ENCODE measurements around the gene CZIB. TPM values are rescaled to one million over a fixed set of nuclear protein-coding genes. Genes with fewer than 3 reads are reported as not detected.

CZIB gene
- total RNA-seq, 4 donors from 2014 or later: 43.1 to 74.4 (median 62.3) TPM

DNA sequence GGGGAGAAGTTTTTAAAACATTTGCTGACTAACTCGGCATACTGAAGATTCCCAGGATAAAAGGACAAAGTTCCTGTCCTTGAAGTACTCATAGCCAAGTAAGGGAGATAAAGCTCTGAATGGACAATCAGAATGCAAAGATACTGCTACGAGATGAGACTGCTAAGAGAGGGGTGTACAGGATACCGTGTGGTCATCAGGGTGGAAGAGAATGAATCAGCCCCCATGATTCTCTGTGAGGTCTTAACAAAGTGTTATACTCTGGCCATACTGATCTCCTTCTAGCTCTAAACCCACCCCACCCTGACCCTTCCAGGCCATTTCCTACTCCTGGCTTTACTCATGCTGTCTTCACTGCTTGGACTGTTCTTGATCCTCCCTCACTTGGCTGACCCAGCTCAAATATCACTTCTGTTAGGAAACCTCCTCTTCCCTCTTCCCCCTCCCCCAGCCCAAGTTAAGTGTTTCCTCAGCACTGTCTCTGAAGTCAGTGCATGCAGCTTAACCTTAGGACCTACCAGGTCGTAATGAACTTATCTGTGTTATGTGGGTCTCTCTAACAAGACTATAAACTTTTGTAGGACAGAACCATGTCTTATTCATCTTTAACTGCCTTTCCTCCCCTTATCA, 33.7 kb upstream of the CZIB start:
- ATAC-seq (ENCODE audit: low FRiP score) (no peak), DNase-seq (ENCODE audit: low spot score) (no peak)
- TF ChIP-seq, protein P1, sequence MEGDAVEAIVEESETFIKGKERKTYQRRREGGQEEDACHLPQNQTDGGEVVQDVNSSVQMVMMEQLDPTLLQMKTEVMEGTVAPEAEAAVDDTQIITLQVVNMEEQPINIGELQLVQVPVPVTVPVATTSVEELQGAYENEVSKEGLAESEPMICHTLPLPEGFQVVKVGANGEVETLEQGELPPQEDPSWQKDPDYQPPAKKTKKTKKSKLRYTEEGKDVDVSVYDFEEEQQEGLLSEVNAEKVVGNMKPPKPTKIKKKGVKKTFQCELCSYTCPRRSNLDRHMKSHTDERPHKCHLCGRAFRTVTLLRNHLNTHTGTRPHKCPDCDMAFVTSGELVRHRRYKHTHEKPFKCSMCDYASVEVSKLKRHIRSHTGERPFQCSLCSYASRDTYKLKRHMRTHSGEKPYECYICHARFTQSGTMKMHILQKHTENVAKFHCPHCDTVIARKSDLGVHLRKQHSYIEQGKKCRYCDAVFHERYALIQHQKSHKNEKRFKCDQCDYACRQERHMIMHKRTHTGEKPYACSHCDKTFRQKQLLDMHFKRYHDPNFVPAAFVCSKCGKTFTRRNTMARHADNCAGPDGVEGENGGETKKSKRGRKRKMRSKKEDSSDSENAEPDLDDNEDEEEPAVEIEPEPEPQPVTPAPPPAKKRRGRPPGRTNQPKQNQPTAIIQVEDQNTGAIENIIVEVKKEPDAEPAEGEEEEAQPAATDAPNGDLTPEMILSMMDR (IDR thresholded peaks at IDR 0.05): no peak

DNA sequence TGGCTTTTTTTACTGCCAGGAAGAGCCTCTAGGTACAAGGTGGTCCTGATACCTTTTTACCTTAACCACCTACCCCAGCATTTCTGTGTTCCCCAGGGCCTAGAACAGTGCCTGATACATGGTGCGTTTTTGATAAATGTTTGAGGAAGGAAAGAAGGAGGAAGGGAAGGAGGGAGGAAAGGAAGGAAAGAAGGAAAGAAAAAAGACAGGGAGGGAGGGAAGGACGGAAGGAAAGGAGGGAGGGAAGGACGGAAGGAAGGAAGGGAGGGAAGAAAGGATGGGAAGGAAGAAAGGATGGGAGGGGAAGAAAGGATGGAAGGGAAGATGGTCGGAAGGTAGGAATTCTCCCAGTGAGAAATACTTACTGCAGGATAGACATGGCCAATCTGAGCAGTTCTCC, 29.9 kb upstream of the CZIB start:
- no peak for DNase-seq (ENCODE audit: low spot score)
- TF ChIP-seq, protein P1 (IDR thresholded peaks at IDR 0.05): no peak
- no peak for ATAC-seq (ENCODE audit: low FRiP score)

DNA sequence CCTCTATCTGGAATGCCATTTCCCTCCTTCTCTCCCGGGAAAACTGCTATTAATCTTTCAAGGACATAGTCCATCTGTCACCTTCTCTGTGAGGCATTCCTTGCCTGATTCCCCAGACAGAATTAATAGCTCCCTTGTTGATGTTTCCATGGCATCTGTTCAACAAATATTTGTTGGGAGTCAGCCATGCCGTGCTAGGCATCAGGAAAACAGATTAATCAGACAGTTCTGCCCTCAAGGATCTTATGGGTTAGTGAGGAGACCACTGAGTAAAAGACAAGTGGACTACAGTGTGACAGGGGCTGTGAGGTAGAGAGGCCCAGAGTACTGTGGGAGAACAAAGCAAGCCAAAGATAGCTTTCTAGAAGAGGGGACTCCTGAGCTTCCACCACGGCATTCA, 29.3 kb upstream of the CZIB start:
- ATAC-seq (ENCODE audit: low FRiP score) (no peak), DNase-seq (ENCODE audit: low spot score) (no peak)
- TF ChIP-seq, protein P1 (IDR thresholded peaks at IDR 0.05): no peak

DNA sequence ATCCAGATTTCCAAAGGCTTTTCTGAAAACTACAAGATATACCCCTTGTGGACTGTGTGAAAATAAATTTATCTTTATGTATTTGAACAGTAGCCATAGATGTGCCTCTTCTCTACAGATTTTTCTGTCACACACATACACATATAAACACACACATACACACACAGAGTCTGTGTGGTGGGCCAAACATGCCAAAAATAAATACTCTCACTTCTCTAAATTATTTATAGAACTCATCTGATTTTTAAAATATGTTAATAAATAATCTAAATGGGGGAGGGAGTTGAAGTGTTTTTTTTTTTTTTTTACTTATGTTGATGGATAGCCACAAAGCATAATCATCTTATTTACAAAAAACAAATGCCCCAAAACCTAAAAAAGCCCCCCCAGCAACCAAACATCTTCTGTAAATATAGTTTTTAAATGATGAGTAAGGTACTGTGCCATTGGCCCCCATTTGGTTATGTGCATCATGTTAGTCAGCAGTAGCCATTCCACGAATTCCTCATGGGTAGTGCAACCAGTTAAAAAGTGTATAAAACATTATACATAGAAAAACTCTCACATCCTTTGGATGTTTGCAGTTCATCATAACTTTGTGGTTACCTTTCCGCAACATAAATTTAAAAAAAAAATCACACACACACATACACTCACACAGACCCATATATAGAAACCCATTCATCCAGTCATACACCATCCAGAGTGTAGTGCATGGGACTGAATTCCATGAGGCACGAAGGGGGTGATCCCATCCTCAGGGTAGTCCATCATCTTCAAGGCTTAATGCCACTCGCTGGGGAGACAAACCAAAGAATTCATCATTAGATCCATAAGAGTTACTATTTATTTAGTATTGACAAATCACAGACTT, 26.1 kb upstream of the CZIB start:
- TF ChIP-seq, protein P1 (IDR thresholded peaks at IDR 0.05): no peak
- DNase-seq (ENCODE audit: low spot score): no peak
- no peak for ATAC-seq (ENCODE audit: low FRiP score)

DNA sequence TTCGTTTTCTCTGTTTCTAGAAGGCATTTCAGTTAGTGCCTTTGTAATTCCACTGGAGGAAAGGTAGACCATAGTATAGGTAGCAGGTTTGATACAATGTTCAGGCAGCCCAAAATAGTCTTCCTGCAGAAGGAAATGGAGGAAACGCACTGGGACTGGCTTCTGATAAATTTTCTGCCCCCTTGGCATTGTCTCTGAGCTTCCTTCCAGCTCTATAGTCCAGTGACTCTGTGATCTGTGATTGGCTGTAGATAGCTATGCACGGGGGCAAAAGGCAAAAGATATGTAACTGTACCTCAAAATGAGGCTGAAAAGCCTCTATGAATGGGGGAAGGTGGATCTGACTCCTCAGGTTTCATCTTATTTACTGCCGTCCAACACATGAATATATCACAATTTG, 23.7 kb upstream of the CZIB start:
- TF ChIP-seq, protein P1 (IDR thresholded peaks at IDR 0.05): no peak
- DNase-seq (ENCODE audit: low spot score) (no peak), ATAC-seq (ENCODE audit: low FRiP score) (no peak)

DNA sequence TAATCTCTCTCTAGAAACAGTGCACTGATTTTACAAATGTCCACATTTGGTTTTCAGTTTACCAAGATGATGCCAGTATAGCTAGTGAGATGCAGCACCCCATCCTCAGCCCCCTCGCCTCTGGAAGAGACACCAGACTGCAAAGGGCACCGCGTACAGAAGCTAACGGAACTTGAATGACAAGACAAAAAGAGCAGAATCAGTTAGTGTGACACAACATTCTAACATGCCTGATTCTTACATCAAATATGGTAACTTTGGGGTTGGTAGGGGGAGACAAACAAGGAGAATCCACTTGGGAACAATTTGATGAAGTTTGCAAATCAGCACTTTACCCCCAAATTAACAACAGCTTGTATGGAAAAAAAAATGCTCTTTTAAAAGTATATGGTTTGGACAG, 21.9 kb upstream of the CZIB start:
- DNase-seq (ENCODE audit: low spot score): no peak
- TF ChIP-seq, protein P1 (IDR thresholded peaks at IDR 0.05): no peak
- ATAC-seq (ENCODE audit: low FRiP score): no peak

DNA sequence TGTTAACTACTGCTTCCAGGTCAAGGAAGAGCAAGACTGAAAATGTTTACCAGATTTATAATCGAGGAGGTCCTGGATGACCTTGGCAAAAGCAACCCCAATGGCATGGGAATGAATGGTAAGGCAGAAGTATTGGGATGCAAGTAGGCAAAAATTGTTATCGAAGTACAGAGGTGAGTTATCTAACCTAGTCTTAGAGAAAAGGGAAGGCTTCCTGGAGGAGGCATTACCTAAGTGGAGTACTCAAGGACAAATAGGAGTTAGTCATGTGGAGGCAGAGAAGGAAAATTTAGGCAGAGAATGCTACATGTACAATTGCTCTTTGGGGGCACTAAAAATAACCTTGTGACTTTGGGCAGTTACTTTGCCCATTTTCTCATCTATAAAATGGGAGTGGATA, 21.4 kb upstream of the CZIB start:
- TF ChIP-seq, protein P1 (IDR thresholded peaks at IDR 0.05): no peak
- no peak for DNase-seq (ENCODE audit: low spot score)
- ATAC-seq (ENCODE audit: low FRiP score): no peak

Data from omental fat pad (tissue), 4 donors.